Stimulated activated CD8-positive, alpha-beta memory T cell treated with anti-CD3 and anti-CD28 coated beads, Interleukin-15, amount 100 ng/mL, for 48 hours (primary cell): ENCODE results near the gene YPEL1.

Experiments
- DNase-seq, 2 donors: peaks; one replicate each; pipeline ENCODE4 v3.0.0-alpha.2; 2020; ENCODE audit warnings: low read depth in 2 of 2

YPEL1 gene

DNA sequence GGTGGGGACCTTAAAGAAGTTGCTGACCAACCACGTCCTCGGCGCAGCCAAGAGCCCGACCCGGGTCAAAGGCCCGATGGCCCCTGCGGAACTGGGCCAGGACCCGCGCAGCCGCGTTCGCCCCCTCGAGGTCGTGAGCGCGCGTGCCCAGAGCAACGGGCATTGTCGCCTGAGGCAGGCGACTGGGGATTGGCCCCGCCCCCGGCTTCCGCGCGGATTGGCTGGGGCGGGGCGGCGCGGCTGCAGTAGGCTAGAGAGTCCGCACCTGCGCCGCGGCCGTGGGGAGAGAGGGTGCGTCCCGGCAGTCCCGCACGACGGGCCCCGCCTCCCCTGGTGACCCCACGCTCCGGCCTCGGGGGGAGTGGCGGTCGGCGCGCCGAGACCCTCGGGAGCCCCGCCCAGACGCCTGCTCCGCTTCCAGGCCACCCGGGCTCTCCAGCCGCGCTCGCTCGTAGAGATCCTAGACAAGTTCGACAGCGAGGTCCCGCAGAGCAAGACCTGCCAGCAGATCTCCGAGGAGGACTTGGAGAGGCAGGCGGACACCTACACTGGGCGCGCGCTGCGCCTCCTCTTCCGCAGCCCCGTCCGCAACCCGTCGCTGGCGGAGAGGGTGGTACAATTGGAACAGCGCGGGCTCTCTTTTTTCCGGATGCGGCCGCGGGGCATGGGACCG, 78.1 kb downstream of the YPEL1 start:
- DNase-seq = peak; percentile 71 to 72

DNA sequence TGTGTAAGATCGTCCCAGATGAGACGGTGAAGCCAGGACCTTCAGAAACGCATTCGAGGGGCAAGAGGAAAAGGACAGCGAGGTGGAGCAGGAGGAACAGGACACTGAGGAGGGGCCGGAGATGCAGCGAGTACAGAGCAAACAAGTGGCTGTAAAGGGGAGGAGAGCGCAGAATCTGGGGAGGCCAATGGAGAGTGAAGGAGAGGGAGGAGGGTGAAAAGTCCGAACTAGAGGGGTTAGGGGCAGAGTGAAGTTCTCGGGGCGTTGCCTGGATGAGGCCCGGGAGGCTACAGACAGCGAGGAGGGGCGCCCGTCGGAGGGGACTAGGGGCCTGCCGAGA, 78.6 kb downstream of the YPEL1 start:
- DNase-seq = no peak

DNA sequence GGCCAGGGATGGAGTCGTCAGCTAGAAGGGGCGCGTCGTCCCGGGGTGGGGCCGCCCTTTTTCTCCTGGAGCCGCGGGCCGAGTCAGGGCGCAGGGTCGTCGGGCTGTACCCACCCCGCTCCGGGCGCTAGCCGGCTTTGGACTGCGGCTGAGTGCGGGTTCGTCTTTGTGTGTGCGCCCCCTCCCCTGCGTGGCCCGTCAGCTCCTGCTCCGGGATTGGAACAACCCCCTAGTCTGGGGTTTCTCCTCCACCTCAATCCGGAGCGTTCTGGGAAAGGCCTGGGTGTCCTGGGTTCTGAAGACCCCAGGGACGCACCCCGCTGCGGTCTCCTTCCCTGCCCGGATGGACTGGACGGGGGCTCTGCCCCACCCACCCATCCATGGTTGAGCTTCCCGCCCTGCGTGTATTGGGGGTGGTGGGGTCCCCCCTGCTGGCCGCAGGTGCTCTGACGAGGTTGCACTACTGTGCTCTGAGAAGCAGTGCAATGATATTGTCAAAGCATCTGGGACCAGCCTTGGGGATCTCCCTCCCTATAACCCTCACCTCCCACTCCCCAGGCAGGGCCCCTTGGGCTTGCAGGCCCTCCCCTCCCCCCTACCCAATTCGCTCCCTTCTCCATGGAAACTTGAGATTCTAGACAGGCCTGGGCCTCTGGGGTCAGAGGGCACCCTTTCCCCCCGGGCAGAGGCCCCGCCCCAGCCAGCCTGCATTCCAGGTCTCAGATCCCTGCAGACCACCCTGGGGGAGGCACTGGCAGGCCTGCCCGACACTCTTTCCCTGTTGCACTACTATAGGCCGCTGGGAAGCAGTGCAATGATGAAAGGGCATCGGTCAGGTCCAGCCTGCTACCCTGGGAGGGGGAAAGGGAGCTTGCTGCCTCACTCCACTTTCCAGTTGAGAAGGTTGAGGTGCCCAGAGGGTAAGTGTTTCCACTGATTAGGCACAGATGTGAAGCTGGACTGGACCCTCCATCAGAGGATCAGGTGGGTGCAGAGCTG, 82.7 kb downstream of the YPEL1 start:
- no peak for DNase-seq

DNA sequence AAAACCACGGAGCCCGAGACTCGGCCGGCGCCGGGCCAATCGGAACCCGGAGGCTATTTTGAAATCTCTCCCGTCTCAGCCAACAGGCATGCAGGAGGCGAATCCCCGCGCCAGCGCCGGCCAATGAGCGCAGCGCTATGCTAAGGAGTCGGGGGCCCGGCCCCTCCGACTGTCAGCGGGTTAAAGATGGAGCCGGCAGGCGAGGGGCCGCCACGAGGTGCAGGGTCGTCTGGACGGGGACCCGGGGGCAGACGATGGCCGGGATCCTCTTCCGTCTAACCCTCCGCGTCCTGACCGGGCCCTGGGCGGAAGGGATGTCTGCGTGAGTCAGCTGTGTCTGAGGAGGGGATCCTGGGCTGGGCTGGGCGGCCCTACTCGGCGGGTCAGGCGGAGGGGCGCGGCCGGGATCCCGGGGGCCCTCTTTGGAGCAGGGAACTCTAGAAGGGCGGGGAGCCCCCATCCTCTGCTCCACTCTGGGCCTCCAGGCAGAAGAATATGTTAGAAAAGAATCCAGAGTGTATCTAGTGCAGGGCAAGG, 83.5 kb downstream of the YPEL1 start:
- DNase-seq = peak; percentile 82 to 83

DNA sequence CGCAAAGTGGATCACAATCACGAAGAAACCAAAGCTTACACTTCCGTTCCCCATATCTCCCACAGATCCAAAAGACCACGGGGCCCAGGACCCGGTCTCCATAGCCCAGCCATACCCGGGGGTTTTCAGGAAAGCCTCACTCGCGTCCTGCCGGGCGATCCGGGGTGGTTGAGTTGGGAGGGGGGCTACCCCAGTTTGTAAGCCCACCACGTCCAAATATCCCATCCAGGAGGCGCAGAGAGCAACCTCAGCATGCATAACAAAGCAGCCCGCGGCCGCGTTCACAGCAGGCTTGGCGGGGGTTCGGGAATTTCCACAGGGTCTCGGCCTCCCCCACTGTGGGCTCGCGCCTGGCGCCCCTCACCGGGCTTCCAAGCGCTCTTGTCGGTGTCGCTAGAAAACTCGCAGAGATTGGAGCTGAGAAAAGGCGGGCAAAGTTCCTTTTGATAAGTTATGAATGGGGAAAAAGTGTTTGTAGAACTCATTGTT, 84.0 kb downstream of the YPEL1 start:
- no peak for DNase-seq

DNA sequence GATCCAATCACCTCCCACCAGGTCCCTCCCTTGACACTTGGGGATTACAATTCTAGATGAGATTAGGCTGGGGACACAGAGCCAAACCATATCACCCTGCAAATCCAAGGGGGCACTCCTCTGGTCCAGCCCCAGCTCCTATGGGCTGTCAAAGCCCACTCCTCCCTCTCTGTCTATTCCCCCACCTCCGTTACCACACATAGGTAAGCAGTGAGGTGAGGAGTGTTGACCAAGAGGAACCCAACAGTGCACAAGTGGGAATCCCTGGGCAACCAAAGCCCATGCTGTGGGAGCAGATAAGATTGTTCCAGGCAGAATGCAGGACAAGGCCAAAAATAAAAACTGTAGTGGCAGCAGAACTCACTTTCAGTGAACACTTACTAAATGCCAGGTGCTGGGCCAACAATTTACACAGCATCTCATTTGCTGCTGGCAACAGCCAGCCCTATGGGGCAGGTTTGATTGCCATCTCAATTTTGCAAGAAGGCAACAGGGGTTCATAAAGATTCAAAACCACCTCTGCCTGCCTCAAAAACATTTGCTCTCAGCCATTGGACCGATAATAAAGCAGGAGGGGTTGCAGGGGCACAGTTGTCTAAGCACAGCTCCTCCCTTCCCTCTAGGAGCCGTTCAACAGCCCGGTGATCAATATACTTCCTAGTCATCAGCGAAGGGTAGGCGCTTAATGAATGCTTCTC, 84.6 kb downstream of the YPEL1 start:
- DNase-seq = no peak

DNA sequence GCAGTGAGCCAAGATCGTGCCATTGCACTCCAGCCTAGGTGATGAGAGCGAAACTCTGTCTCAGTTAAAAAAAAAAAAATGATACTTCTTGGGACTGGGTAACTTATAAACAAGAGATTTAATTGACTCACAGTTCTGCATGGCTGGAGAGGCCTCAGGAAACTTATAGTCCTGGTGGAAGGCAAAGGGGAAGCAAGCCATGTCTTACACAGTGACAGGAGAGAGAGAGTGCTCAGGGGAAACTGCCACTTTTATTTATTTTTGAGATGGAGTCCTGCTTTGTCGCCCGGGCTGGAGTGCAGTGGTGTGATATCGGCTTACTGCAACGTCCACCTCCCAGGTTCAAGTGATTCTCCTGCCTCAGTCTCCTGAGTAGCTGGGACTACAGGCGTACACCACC, 85.3 kb downstream of the YPEL1 start:
- no peak for DNase-seq
